ENCODE data around the gene OR14A16. TPM values are rescaled to one million over a fixed set of nuclear protein-coding genes. Genes with fewer than 3 reads are reported as not detected.

The OR14A16 gene
- total RNA-seq, 2 experiments from 2014 or later: not detected

DNA sequence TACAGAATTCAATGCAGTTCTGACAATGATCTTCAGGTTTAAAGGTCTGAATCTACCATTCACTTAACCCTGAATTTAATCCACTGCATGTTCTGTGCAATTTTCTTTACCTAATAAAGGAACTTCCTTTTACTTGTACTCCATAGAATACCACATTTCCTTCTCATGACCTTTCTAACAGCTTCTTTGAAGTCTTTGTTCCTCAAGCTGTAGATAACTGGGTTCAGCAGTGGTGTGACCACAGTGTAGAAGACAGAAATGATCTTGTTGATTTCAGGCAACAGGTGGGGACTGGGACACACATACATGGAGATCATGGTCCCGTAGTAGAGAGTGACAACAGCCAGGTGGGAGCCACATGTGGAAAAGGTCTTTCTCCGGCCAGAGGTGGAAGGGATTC, 16.9 kb upstream of the OR14A16 start:
- Mint-ChIP-seq H3K36me3 (no peaks in the 10 kb centered on the region), H3K4me1 (peaks cover 3% of the 10 kb centered on the region), H3K27me3 (peaks cover 6% of the 10 kb centered on the region), H3K9me3 (no peaks in the 10 kb centered on the region), H3K4me3 (no peak overlapping the region), H3K27ac (no peak overlapping the region)
- no peak for DNase-seq

DNA sequence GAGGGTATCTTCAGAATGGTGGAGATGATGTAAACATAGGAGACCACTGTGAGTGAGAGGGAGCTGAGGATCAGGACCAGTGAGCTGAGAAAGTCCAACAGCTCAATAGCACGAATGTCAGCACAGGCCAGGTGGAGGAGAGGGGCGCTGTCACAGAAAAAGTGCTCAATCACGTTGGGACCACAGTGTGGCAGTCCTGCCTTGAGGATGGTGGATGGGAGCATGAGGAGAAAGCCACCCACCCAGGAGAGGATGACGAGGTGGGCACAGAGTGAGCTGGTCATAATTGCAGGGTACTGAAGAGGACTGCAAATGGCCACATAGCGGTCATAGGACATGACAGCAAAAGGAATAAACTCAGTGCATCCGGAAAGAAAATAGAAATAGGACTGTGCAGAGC, 9.7 kb upstream of the OR14A16 start:
- H3K27ac Mint-ChIP-seq: no peak overlapping the region
- no peak for DNase-seq
- no peaks in the 10 kb centered on the region for H3K4me1 Mint-ChIP-seq
- peaks cover 6% of the 10 kb centered on the region for H3K27me3 Mint-ChIP-seq
- no peaks in the 10 kb centered on the region for H3K9me3 Mint-ChIP-seq
- no peaks in the 10 kb centered on the region for H3K36me3 Mint-ChIP-seq
- no peak overlapping the region for H3K4me3 Mint-ChIP-seq

DNA sequence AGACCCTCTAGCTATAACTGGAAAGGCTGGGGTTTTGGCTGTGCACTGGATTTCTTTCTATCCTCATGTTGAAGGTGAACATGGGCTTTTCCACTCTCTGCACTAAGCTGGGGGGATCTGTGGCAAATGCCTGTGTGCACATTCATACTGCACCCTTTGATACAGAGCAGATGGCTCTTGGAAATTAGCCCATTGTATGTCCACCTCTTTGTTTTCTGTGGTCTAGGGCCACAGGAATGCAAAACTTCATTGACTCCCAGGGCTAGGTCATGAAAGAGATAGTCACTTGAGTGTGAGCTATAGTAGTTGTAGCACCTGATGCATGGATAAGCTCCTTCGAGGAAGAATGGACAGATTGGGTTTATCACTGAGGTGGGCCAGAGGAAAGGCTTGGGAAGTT, 5.7 kb upstream of the OR14A16 start:
- H3K9me3 Mint-ChIP-seq: no peaks in the 10 kb centered on the region
- no peak overlapping the region for H3K4me3 Mint-ChIP-seq
- DNase-seq: no peak
- no peaks in the 10 kb centered on the region for H3K36me3 Mint-ChIP-seq
- no peak overlapping the region for H3K27ac Mint-ChIP-seq
- no peaks in the 10 kb centered on the region for H3K27me3 Mint-ChIP-seq
- no peaks in the 10 kb centered on the region for H3K4me1 Mint-ChIP-seq

DNA sequence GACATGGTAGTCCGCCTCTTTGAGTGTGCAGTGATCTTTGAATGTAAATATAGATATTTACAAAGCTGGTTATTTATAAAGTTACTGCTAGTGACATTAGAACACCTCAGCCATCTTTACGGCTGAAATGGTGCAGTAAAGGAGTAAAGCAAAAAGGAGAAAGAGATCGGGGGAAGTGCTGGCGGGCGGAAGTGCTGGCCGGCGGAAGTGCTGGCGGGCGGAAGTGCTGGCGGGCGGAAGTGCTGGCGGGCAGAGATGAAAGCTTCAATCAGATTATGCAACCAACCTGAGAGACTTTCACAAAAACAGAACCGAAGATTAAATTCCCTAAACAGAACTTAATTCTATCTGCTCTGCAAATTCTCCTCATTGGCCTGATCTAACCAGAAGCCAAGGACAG, 1.4 kb upstream of the OR14A16 start:
- no peaks in the 10 kb centered on the region for H3K36me3 Mint-ChIP-seq
- H3K27ac Mint-ChIP-seq: no peak overlapping the region
- no peak overlapping the region for H3K4me3 Mint-ChIP-seq
- no peaks in the 10 kb centered on the region for H3K9me3 Mint-ChIP-seq
- H3K4me1 Mint-ChIP-seq: no peaks in the 10 kb centered on the region
- no peaks in the 10 kb centered on the region for H3K27me3 Mint-ChIP-seq
- no peak for DNase-seq

DNA sequence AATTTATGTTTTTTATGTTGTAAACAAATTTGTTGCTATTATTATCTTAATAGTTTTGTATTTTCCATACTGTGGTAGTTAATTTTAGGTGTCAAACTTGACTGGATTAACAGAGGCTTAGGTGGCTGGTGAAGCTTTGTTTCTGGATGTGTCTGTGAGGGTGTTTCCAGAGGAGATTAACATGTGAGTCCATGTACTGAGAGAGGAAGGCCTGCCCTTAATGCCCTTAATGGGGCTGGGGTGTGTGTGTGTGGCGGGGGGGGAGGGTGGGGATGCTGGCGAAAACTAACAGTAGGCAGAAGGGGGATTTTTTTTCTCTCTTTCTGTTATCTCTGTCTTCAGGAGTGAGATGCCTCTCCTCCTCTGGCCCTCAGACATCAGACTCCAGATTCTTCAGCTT, 1.9 kb downstream of the OR14A16 start:
- no peaks in the 10 kb centered on the region for H3K4me1 Mint-ChIP-seq
- H3K4me3 Mint-ChIP-seq: no peak overlapping the region
- no peak for DNase-seq
- no peaks in the 10 kb centered on the region for H3K36me3 Mint-ChIP-seq
- H3K27ac Mint-ChIP-seq: no peak overlapping the region
- H3K27me3 Mint-ChIP-seq: no peaks in the 10 kb centered on the region
- no peaks in the 10 kb centered on the region for H3K9me3 Mint-ChIP-seq

DNA sequence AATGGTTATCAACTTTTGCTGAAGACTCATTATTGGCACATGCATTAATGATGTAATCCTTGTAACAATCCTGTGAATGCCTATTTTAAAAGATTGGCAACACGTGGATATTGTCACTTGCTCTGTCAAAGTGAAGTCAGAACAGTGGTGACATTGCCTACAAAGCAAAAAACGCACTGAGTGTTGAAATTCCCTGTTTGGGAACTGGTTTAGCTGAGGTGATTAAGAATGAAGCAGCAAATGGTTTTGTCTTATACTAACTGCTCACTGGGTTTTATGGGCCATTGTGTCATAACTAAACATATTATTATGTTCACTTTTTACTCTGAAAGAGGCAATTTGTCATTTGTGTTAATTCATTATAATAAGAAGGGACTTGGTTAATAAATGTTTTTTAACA, 11.3 kb downstream of the OR14A16 start:
- no peaks in the 10 kb centered on the region for H3K36me3 Mint-ChIP-seq
- no peaks in the 10 kb centered on the region for H3K4me1 Mint-ChIP-seq
- DNase-seq: no peak
- no peaks in the 10 kb centered on the region for H3K27me3 Mint-ChIP-seq
- H3K27ac Mint-ChIP-seq: no peak overlapping the region
- no peak overlapping the region for H3K4me3 Mint-ChIP-seq
- H3K9me3 Mint-ChIP-seq: peaks cover 2% of the 10 kb centered on the region

DNA sequence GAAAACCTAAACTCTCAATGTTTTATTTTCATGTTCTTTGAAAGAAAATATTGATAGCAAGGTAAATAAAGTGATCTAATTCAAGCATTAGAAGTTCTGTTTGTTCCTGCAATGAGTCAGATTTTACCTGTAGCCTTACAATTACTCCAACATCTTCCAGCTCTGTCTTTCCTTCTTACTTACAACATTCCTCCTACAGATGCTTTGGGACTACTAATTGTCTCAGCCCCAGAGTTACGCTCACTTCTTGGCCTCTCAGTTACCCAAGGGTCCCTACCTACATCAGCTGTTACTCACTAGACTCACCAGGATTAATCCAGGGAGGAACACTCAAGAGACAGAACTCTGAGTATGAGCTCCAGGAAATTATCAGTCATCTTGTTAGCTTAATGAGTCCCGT, 26.4 kb downstream of the OR14A16 start:
- DNase-seq: no peak
- Mint-ChIP-seq H3K9me3 (no peaks in the 10 kb centered on the region), H3K27me3 (no peaks in the 10 kb centered on the region), H3K36me3 (no peaks in the 10 kb centered on the region), H3K4me3 (no peak overlapping the region), H3K4me1 (no peaks in the 10 kb centered on the region), H3K27ac (no peak overlapping the region)

DNA sequence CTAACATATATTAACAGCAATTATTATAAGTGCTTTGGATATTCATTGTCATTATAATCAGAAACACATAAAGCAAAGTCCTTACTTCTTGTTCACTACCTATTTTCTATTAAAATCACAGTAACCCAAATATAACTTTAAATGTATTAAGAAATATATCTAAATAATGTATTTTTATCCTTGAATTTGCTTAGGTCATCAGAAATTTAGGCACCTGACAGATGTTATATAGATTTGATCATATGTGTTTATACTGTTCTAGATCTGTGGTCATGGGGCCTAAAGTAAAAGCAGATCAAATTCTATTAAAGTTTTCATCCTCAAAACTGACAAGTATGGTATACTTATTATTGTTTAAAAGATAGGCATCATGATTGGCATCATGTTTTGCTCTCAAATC, 54.3 kb downstream of the OR14A16 start:
- no peak for DNase-seq
- H3K4me1 Mint-ChIP-seq: no peaks in the 10 kb centered on the region
- H3K27ac Mint-ChIP-seq: no peak overlapping the region
- no peaks in the 10 kb centered on the region for H3K36me3 Mint-ChIP-seq
- H3K4me3 Mint-ChIP-seq: no peak overlapping the region
- peaks cover 5% of the 10 kb centered on the region for H3K27me3 Mint-ChIP-seq
- H3K9me3 Mint-ChIP-seq: no peaks in the 10 kb centered on the region

Other genes starting within 250 kb of the OR14A16 start
- not detected for gene OR2G2, start 235.8 kb downstream of the OR14A16 start, total RNA-seq
- gene OR2G3, start 218.5 kb downstream of the OR14A16 start, total RNA-seq: not detected
- gene OR13G1, start 144.4 kb downstream of the OR14A16 start, total RNA-seq: not detected
- not detected for gene OR6F1, start 107.5 kb downstream of the OR14A16 start, total RNA-seq
- gene OR14K1, start 85.5 kb downstream of the OR14A16 start, total RNA-seq: not detected
- gene OR14A2, start 76.0 kb downstream of the OR14A16 start, total RNA-seq: not detected
- gene OR1C1, start 63.6 kb downstream of the OR14A16 start, total RNA-seq: not detected
- not detected for gene OR11L1, start 17.8 kb upstream of the OR14A16 start, total RNA-seq
- under 1 TPM; 0.06 to 0.08 TPM for gene TRIM58, start 33.1 kb upstream of the OR14A16 start, total RNA-seq
- gene OR2W3, start 71.5 kb upstream of the OR14A16 start, total RNA-seq: not detected
- gene OR2T8, start 96.1 kb upstream of the OR14A16 start, total RNA-seq: not detected
- gene OR2AJ1, start 100.8 kb upstream of the OR14A16 start, total RNA-seq: not detected
- gene OR2L8, start 124.7 kb upstream of the OR14A16 start, total RNA-seq: not detected
- not detected for gene OR2AK2, start 141.1 kb upstream of the OR14A16 start, total RNA-seq
- not detected for gene OR2L5, start 189.5 kb upstream of the OR14A16 start, total RNA-seq
- under 1 TPM in 1 of 2 experiments, not detected in 1; 0.06 TPM for gene OR2L2, start 206.0 kb upstream of the OR14A16 start, total RNA-seq
- not detected for gene OR2L3, start 222.7 kb upstream of the OR14A16 start, total RNA-seq

Data from activated naive CD8-positive, alpha-beta T cell treated with anti-CD3 and anti-CD28 coated beads for 36 hours (primary cell).